Endodermal cell (in vitro differentiated cells): Measurements from ENCODE around the gene RCC1. TPM values are rescaled to one million over a fixed set of nuclear protein-coding genes. Genes with fewer than 3 reads are reported as not detected.

ENCODE experiments used
- DNase-seq: peaks from one replicate; pipeline ENCODE4 v3.0.0-alpha.2; 2017
- H3K27ac ChIP-seq: 2 replicates; pipeline ENCODE4 v1.5.1; 2013; ENCODE audit warnings: mild to moderate bottlenecking, low read depth, low read length, moderate library complexity
- H3K27me3 ChIP-seq: 2 replicates; pipeline ENCODE4 v1.6.1; 2013; ENCODE audit warnings: mild to moderate bottlenecking, low read length, moderate library complexity; ENCODE audit not compliant: insufficient read depth, control insufficient read depth, poor library complexity, severe bottlenecking
- H3K36me3 ChIP-seq: 2 replicates; pipeline ENCODE4 v1.7.0; 2013; ENCODE audit warnings: mild to moderate bottlenecking, low read length, moderate library complexity; ENCODE audit not compliant: control insufficient read depth, insufficient read depth
- H3K4me1 ChIP-seq: one replicate; pipeline ENCODE4 v1.7.0; 2013; ENCODE audit warnings: low read length; ENCODE audit not compliant: control insufficient read depth, insufficient read depth
- H3K4me3 ChIP-seq: 2 replicates; pipeline ENCODE4 v1.5.1; 2013; ENCODE audit warnings: mild to moderate bottlenecking, low read length, moderate library complexity
- H3K9ac ChIP-seq: 2 replicates; pipeline ENCODE4 v1.6.1; 2013; ENCODE audit warnings: mild to moderate bottlenecking, low read length, moderate library complexity; ENCODE audit not compliant: poor library complexity, severe bottlenecking; ENCODE audit errors: extremely low read depth
- H3K9me3 ChIP-seq: 2 replicates; pipeline ENCODE4 v1.6.1; 2013; ENCODE audit warnings: mild to moderate bottlenecking, low read length, moderate library complexity; ENCODE audit not compliant: control insufficient read depth
- H3K27ac Mint-ChIP-seq: 2 replicates; pipeline ENCODE4 v1.8.0; 2020; ENCODE audit warnings: mixed read lengths
- H3K27me3 Mint-ChIP-seq: 2 replicates; pipeline ENCODE4 v1.8.0; 2021; ENCODE audit warnings: mild to moderate bottlenecking, mixed read lengths; ENCODE audit not compliant: insufficient read depth
- H3K36me3 Mint-ChIP-seq: 2 replicates; pipeline ENCODE4 v1.8.0; 2020; ENCODE audit warnings: low read depth, mixed read lengths
- H3K4me1 Mint-ChIP-seq: 2 replicates; pipeline ENCODE4 v1.8.0; 2020; ENCODE audit warnings: mixed read lengths
- H3K4me3 Mint-ChIP-seq: 2 replicates; pipeline ENCODE4 v1.8.0; 2020; ENCODE audit warnings: mild to moderate bottlenecking, moderate library complexity, mixed read lengths
- H3K9me3 Mint-ChIP-seq: 2 replicates; pipeline ENCODE4 v1.8.0; 2020; ENCODE audit warnings: mild to moderate bottlenecking, mixed read lengths
- CTCF ChIP-seq: fragments of 200-600 bp; sonication (generic); conservative IDR thresholded peaks from 2 replicates; pipeline ENCODE4 v1.5.0; 2021; ENCODE audit warnings: antibody characterized with exemption, mild to moderate bottlenecking
- WGBS, 2 experiments: methylation state at CpG; one replicate each; pipeline versions ENCODE4 v1.1.5 to v1.1.7; 2013; ENCODE audit warnings: missing lambda C conversion rate in 2 of 2, mixed read lengths in 1 of 2; ENCODE audit not compliant: insufficient coverage in 1 of 2, insufficient read length in 1 of 2; 5-methylcytosine and 5-hydroxymethylcytosine counted together
- total RNA-seq, 2 donors: library from RNA; stranded (reverse); fragmentation: NEBNext Ultra II Directional in 1 of 2; extraction: Animal tissue kit (Norgen Biotek cat#: 25700) in 1 of 2; gene quantifications; 2 replicates in 1 of 2; 3 replicates in 1 of 2; pipeline ENCODE4 v1.2.1, GENCODE V29; 2021

The RCC1 gene
- total RNA-seq, 2 donors from 2014 or later = 55.4 to 65.3 TPM

GRCh38 chr1:28530456-28530855 is 24.6 kb downstream of the RCC1 start:
- H3K4me3 ChIP-seq = no peak overlapping the region

DNA sequence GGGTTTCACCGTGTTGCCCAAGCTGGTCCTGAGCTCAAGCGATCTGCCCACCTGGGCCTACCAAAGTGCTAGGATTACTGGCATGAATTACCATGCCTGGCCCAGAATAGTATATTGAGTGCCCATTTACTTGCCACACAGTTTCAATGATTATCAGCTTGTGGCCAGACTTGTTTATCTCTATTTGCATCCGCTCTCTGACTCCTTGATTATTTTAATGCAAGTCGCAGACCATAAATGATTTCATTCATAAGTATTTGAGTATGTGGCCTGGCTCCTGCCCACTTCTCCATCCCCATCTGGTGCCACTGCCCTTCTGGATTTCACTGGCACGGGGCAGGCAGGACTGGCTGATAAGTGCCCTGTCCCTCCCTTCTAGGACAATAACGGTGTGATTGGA is 28.8 kb downstream of the RCC1 start:
- H3K4me3 ChIP-seq = no peak overlapping the region
- Mint-ChIP-seq H3K36me3 (peaks cover 63% of the 10 kb centered on the region), H3K4me3 (no peak overlapping the region), H3K27ac (no peak overlapping the region), H3K4me1 (no peaks in the 10 kb centered on the region), H3K27me3 (no peaks in the 10 kb centered on the region), H3K9me3 (no peaks in the 10 kb centered on the region)
- H3K4me1 ChIP-seq = no peaks in the 10 kb centered on the region
- H3K27ac ChIP-seq = no peak overlapping the region
- DNase-seq = no peak
- TF ChIP-seq CTCF = no peak
- no peaks in the 10 kb centered on the region for H3K9me3 ChIP-seq
- peaks cover 68% of the 10 kb centered on the region for H3K36me3 ChIP-seq
- H3K27me3 ChIP-seq = no peaks in the 10 kb centered on the region
- 84 to 97% methylated on average over 5 to 6 of the region's 6 CpGs for WGBS, 2 experiments
- no peak overlapping the region for H3K9ac ChIP-seq

More at GRCh38 chr1:28530456-28530855, 24.6 kb downstream of the RCC1 start:
- H3K27ac Mint-ChIP-seq = no peak overlapping the region
- no peaks in the 10 kb centered on the region for H3K9me3 Mint-ChIP-seq
- no peak overlapping the region for H3K27ac ChIP-seq
- H3K27me3 ChIP-seq = no peaks in the 10 kb centered on the region
- 97 to 100% methylated on average over 6 to 31 of the region's 31 CpGs for WGBS, 2 experiments
- H3K4me1 Mint-ChIP-seq = no peaks in the 10 kb centered on the region
- no peaks in the 10 kb centered on the region for H3K4me1 ChIP-seq
- no peak overlapping the region for H3K9ac ChIP-seq
- H3K36me3 Mint-ChIP-seq = peaks cover 47% of the 10 kb centered on the region
- no peaks in the 10 kb centered on the region for H3K27me3 Mint-ChIP-seq
- TF ChIP-seq CTCF = no peak
- no peak overlapping the region for H3K4me3 Mint-ChIP-seq
- H3K36me3 ChIP-seq = peaks cover 53% of the 10 kb centered on the region
- no peaks in the 10 kb centered on the region for H3K9me3 ChIP-seq
- no peak for DNase-seq

GRCh38 chr1:28535180-28535579 is 29.3 kb downstream of the RCC1 start:
- Histone ChIP-seq H3K27me3 (no peaks in the 10 kb centered on the region), H3K9me3 (no peaks in the 10 kb centered on the region), H3K9ac (no peak overlapping the region), H3K36me3 (peaks cover 63% of the 10 kb centered on the region), H3K4me1 (no peaks in the 10 kb centered on the region), H3K4me3 (no peak overlapping the region), H3K27ac (no peak overlapping the region)
- no peaks in the 10 kb centered on the region for H3K9me3 Mint-ChIP-seq
- no peak overlapping the region for H3K4me3 Mint-ChIP-seq
- TF ChIP-seq CTCF = no peak
- no peak overlapping the region for H3K27ac Mint-ChIP-seq
- no peaks in the 10 kb centered on the region for H3K4me1 Mint-ChIP-seq
- 96 to 100% methylated on average over 2 to 6 of the region's 6 CpGs for WGBS, 2 experiments
- peaks cover 58% of the 10 kb centered on the region for H3K36me3 Mint-ChIP-seq
- no peak for DNase-seq
- no peaks in the 10 kb centered on the region for H3K27me3 Mint-ChIP-seq
